Activated T-cell treated with anti-CD3 and anti-CD28 coated beads, Interleukin-2, amount 50 U/mL, for 48 hours (primary cell): ENCODE measurements around the gene PSME2.
A peak's percentile ranks its signal among the peaks of the same experiment; 100 is the strongest.

Source experiments
- DNase-seq, 2 experiments: peaks; one replicate each; pipeline ENCODE4 v3.0.0-alpha.2; 2020

Gene PSME2

DNA sequence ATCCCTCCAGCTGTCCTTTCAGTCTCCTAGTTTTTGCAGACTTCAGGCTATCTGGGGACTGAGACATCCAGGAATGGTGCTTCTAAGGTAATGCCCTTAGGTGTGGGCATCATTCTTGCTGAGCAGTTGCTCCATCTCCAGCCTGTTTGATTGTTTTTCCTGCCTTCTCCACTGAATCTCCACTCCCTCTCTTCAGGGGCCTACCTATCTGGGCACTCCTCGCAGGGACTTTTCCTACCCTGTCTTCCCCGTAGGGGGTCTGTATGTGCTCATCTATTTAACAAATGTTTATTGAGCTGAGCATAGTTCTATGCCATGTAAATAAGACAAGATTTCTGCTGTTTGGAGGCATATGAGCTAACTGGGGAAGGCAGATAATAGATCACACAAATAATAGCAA is 13.4 kb downstream of the PSME2 start:
- no peak for DNase-seq

DNA sequence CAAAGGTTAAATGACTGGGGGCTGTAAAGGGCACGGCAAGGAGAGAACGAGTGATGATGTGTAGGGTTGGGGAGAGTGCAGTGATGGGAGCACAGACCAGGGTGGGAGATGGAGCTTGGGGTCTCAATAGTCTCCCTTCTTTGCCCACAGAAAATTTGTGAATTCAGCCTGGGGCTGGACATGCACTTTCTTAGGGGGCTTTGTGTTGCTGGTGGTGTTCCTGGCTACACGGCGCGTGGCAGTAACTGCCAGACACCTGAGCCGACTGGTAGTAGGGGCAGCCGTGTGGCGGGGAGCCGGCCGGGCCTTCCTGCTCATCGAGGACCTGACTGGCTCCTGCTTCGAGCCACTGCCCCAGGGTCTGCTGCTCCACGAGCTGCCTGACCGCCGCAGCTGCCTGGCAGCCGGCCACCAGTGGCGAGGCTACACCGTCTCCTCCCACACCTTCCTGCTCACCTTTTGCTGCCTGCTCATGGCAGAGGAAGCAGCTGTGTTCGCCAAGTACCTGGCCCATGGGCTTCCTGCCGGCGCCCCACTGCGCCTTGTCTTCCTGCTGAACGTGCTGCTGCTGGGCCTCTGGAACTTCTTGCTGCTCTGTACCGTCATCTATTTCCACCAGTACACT is 14.2 kb downstream of the PSME2 start:
- DNase-seq = peak; percentile 49 to 53

DNA sequence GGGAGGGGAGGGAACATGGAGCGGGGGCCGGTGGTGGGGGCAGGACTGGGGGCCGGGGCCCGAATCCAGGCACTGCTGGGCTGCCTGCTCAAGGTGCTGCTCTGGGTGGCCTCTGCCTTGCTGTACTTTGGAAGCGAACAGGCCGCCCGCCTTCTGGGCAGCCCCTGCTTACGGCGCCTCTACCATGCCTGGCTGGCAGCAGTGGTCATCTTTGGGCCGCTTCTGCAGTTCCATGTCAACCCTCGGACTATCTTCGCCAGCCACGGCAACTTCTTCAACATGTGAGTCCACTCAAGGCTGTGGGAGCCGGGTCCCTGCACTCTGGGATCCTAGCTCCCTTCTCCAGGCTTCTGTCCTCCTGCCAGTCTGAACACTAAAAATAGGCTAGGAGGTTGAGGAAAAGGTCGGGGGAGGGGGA is 14.9 kb downstream of the PSME2 start:
- DNase-seq = no peak

DNA sequence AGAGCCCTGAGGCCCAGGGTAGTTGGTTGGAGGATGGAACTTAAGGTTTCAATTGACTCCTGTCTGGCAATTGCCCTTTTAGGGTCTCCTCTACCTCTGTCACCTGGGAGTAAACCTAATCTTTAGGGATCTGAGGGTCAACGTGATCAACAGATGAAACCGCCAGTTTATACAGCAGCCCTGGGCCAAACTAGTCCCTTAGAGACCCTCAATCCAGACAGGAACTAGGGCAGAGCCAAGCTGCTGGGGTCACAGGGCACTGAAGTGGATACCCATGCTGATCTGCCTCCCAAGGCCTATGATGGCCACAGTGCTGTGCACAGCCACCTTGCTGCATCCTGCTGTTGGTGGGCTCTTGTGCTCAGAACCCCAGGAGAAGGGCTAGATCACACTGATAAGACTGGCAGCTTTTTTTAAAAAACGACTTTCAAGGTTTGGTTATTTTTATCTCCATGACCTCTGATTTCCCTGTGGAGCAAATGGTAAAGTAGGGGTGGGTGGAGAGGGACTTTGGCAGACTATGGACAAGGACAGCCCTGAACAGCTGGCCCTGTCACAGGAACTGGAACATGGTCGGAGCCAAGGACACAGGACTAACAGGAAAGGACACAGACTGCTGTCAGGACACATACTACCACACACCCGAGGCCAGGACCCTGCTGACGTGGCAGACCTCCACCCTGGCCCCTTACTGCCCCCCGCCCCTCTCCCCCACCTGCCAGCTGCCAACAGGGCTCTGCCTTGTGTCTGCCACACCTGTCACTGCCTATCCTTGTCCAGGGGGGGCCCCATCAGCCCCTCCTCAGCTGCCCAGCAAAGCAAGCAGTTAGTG is 15.5 kb downstream of the PSME2 start:
- no peak for DNase-seq

DNA sequence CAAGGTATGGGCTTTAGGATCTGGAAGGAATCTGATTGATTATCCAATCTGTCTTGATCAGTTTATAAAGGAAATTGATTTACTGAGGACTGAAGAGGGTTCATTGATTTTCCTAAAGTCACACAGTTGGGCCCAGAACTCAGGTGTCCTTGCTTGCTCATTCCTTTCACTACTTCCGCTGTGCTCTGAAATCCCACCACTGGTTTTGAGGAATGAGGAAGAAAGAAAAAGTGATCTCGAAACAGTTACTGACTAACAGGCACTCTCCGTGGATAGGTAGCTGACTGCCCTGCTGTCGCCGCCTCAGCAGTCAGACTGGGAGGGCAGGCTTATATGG is 16.1 kb downstream of the PSME2 start, which contains the start of gene FITM1:
Gene FITM1, plus strand, starts transcription at position 280 of the 337 bp plus-strand sequence. CDS start 905 bp downstream, outside the sequence.
- no peak for DNase-seq

DNA sequence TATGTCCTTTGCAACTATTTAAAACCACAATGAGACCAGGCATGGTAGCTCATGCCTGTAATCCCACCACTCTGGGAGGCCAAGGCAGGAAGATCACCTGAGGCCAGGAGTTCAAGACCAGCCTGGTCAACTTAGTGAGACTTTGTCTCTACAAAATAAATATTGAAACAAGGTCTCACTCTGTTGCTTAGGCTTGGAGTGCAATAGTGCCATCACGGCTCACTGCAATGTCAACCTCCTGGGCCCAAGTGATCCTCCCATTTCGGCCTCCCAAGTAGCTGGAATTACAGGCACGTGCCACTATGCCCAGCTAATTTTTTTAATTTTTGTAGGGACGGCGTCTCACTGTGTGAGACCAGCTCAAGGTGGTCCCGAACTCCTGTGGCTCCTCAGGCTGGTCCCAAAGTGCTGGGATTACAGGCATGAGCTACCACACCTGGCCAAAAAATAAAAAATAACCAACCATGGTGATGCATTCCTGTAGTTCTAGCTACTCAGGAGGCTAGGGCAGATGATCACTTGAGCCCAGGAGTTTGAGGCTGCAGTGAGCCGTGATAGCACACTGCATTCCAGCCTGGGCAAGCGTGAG is 16.9 kb downstream of the PSME2 start:
- no peak for DNase-seq

DNA sequence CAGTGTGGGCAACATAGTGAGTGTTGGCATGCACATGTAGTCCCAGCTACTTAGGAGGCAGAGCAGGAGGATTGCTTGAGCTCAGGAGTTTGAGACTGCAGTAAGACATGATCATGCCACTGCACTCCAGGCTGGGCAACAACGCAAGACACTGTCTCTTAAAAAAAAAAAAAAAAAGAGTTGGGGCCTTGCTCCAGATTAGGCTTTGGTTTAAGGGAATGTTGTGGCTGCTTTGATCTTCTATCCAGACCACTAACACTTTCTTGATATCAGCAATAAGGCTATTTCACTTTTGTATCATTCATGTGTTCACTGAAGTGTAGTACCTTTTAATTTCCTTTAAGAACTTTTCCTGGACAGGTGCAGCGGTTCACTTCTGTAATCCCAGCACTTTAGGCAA is 18.7 kb downstream of the PSME2 start:
- DNase-seq = no peak

DNA sequence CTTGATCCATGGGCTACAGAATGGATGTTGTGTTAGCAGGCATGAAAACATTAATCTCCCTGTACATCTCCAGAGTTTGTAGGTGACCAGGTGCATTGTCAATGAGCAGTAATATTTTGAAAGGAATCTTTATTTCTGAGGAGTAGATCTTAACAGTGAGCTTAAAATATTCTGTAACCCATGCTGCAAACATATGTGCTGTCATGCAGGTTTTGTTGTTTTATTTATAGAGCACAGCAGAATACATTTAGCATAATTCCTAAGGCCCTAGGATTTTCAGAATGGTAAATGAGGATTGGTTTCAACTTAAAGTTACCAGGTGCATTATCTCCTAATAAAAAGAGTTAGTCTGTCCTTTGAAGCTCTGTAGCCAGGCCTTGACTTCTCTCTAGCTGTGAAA is 19.5 kb downstream of the PSME2 start:
- DNase-seq = no peak

DNA sequence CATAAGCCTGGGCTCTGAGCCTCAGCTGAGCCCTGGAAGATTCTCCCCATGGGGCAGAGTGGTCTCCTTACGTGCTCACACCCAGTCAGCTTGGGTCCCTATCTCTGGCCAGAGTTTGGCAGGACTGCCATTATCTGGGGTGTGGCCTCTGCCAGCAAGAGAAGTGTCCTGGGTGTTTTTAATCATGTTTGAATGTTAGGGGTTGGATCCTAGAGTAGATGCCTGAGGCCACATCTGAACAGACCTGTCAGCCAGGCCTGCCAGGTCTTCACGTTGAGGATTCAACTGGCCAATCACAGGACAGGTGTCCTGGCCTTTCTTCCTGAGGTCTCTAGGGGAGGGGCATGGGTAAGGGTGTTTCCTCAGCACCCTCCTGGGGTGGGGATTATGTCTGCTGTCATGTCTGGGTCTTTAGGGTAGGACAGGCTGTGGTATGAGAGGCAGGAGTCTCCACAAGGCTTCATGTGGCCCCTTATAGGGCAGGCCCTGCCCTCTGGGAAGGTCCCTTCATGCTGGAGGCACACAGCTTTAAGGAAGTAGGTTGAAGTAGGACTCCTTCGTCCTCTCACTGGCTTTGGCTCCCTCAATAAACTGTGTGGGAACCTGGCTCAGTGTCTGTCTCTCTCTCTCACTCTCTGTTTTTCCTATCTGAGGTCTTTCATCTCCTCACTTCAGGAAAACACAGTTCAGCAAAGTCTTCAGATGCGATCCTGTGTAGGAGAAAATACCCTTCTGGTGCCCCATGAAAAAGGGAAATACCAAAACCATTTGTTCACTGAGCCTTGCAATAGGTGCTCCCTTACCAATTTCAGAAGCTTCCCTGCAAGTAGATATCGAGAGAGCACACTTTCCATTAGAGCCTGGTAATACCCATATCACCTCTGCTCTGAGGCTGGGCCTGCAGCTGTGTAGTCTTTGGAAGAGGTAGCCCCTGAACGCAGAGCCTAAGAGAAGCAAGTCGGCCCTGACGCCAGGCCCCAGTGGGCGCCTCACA is 22.7 kb downstream of the PSME2 start:
- no peak for DNase-seq

DNA sequence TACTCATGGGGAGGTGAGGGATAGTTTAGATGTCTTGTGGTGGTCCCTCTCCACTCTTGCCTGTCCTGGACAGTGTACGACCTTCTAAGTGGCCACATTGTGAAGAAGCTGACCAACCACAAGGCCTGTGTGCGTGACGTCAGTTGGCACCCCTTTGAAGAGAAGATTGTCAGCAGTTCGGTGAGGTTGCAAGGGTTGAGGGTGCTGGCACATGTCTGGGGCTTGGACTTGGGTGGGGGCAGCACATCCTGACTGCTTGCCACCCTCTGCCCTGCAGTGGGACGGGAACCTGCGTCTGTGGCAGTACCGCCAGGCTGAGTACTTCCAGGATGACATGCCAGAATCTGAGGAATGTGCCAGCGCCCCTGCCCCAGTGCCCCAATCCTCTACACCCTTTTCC is 23.5 kb downstream of the PSME2 start:
- no peak for DNase-seq

DNA sequence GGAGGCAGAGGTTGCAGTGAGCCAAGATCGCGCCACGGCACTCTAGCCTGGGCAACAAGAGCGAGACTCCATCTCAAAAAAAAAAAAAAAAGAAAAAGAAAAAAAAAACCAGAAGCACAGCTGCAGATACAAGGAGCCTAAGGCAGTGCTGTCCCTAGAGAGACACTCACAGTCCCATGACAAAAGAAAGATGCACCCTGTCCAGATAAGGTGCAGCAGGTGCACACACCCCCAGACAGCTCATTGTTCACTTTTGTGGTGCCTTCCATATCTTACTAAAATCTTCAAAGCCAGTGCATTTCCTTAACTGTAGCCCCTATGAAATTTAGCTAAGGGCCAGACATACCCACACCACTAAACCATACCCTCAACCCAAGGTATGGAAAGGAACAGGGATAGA is 24.0 kb downstream of the PSME2 start:
- no peak for DNase-seq

DNA sequence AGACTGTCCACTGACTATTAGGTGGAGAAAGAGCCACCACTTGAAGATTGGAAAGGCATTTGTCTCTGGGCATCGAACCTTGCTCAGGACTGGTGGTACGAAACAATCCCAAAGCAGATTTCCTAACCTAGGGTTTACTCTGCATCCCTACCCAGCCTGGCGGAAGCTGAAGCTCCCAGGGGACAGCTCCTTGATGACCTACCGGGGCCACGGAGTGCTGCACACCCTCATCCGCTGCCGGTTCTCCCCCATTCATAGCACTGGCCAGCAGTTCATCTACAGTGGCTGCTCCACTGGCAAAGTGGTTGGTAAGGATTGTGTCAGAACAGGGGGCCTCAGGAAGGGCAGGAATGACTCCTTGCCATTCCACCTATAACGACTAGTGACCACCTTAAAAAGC is 25.2 kb downstream of the PSME2 start:
- no peak for DNase-seq

DNA sequence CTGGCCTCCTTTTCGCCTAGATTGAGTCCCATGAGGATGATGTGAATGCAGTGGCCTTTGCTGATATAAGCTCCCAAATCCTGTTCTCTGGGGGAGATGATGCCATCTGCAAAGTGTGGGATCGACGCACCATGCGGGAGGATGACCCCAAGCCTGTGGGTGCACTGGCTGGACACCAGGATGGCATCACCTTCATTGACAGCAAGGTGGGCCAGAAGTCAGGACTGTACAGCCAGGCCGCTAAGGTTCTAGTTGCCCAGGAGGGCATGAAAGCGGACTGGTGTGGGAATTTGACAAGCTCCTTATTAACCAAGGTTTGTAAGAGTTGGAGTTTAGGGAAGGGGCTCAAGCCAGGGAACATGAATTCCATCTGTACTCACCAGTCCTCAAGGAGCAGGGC is 26.7 kb downstream of the PSME2 start:
- no peak for DNase-seq

DNA sequence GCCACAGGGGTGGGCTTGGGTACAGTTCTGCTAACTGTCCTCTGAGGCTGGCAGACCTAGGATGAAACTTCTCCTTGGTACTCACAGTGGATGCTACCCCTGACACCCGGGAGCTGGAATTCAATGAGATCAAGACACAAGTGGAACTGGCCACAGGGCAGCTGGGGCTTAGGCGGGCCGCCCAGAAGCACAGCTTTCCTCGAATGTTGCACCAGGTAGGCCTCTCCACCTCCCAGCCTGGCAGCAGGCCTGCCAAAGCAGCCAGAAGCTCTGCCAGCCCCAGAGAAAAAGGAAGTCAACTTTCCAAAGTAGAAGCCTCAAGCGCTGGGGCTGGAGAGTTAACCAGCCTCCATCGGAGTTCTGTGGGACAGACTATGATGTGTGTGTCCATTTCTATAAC is 29.2 kb downstream of the PSME2 start:
- DNase-seq = no peak

DNA sequence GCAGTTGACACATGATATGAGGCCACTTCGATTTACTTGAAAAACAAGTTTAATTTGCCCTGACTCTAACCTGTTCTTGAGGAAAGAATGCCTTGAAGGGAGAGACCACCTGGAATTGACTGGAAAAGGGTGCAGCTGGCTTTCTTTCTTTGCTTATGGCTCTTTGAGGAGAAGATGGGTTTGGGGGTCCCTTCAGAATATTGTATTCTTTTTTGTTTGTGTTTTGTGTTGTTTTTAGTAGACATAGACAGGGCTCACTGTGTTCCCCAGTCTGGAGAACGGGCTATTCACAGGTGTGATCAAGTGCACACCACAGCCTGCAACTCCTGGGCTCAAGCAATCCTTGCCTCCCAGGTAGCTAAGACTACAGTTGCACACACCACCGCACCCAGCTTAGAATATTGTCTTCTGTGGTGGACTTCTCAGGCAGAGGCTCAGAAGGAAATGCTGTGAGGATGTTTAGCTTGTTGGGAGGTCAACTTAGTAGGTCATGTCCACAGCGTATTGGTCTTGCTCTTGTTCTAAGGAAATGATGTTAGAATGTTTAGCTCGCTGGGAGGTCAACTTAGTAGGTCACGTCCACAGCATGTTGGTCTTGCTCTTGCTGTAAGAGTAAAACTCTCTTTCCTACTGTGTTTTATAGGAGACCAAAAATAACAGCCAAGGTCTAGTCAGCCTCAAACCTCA is 30.1 kb downstream of the PSME2 start:
- DNase-seq = no peak

DNA sequence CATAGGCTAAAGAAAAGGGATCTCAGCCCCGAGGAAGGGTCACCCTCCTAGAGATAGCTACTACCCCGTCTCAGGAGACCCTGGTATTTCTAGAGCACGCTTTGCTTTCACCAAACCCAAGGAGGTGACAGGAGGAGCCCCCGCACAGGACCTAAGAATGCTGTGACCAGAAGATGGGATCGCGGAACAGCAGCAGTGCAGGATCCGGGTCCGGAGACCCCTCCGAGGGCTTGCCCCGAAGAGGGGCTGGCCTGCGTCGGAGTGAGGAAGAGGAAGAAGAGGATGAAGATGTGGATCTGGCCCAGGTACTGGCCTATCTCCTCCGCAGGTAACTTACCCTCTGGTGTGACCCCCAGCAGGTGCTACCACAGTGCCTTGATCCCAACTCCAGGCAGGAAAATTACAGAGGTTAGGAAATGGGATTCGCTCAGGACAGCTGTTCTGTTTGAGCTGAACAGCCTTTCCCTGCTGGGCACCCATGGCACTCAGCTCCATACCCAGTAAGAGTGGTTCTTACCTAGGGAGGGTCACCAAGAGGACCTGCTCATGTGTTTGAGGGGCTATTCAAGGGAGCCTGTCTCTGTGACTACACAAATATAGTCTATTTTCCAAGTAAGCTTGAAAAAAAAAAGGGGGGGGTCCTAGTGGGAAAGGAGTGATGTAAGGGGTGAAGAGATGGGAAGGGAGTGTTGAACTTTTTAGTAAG is 30.8 kb downstream of the PSME2 start:
- no peak for DNase-seq

DNA sequence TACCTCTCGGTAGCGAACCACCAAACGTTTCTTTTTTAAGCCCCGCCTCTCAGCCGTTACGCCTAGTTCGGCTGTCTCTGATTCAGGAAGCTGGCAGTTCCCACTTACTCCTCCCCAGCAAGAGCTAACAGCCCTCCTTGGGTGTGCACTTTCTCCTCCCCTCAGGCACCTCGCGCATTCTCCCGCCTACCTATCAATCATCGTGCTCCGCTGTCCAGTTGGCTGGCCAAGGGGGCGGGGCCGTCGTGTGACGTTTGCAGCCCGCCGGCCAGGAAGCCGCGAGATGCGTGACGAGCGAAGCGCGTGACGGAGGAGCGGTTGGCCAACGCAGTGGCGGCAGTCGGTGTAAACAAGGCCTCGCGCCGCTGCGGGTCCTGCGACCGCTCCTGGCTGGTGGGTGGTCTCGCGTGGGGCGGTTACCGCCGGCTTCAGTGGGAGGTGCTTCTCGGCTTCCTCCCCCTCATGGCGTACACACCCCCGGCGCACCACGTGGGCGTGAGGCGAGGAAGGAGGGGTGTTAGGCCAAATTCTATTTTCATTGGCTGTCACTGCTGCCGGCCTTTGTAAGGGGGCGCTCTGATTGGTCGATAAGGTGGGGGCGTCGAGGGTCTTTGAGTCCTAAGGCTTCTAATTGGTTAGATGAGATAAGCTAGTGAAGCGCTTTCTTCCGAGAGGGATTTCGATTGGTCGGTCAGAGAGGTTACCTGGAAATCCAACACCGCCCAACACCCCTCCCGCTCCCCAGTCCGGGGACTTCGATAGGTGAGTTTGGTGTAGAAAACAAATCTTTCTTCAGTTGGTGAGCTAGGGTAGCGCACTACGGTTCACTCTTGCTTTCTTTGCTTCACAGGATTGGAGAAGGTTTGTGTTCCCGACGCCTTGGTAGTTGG is 31.6 kb downstream of the PSME2 start, which contains the start of the genes DCAF11 and NRL:
Gene DCAF11, plus strand, starts transcription at position 246 of the 890 bp plus-strand sequence. CDS start 818 bp downstream, outside the sequence.
Gene NRL, minus strand, starts transcription at position 418 of the 890 bp plus-strand sequence. CDS start 32,101 bp downstream, outside the sequence.
- DNase-seq = peak; percentile 98 to 99

DNA sequence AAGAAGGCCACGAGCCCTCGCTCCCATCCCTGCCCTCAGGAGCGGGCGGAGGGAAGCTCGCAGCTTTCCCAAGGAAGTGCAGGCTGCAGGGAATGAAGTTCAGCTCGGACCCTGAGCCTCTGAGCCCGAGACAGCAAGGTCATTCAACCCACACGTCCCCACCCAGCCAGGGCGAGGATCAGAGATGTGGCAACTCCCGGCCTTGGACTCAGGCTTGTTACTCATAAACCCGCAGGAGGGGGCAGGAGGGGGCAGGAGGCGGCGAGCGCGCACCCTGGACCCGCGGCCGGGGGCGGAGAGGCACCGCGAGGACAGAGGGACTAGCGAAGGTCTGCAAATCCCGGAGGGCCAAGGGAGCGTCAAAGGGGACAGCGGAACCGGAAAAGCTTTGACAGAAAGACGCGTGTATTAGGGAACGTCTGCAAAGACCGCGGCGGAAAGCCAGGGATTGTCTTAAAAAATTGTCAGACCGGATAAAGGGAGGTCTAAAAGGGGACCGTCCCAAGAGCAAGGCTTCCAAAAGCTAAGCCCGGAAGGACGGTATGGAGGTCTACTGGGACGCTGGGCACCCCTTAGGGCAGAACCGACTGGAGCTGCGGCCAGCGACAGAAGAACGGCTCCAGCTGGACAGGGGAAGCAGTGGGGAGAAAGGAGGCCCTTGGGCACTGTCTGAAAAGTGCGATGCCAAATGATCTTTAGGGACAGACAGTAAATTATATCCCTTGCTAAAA is 32.4 kb downstream of the PSME2 start:
- DNase-seq = peak; percentile 88

DNA sequence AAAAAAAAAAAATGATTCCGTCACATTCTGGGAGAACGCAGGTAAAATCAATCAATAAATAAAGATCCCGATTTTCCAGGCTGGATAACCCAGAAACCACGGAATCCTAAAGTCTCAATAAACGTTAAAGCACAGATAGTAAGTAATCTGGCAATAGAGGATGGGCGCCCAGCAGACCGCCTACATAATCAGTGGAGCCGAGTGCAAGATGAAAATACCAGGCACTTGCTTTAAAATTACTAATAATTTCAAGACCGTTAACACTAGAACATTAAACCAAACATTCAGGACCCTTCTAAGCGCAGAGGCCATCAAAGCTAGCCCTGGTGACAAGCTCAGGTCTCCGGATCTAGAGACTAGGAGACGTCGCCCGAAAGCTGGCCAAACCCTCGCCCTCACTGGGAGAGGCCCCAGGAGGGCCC is 33.0 kb downstream of the PSME2 start:
- no peak for DNase-seq

DNA sequence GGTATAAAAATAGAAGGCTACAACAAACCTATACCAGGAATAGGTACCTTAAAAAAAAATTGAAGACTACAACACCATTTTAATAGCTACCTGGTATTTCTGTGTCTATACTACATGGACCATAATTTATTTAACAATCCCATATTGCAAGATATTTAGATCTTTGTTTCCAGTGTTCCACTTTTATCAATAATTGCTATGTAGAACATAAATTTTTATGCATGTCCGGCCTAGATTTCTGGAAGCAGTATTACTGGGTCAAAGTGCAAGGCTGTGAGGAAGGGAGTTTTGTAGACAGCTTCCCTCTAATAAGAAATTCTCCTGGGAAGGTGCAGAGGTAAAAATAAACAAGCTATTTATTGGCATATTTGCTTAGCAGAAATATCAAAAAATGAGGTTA is 35.9 kb downstream of the PSME2 start:
- no peak for DNase-seq
